Hematopoietic multipotent progenitor cell treated with erythropoietin and hydrocortisone succinate and interleukin-3 and kit ligand, for 15 days (in vitro differentiated cells): Measurements from ENCODE around the gene TRAK2.
"Not testable (repeated sequence)": the region's sequence is repeated elsewhere in the genome, so short reads cannot be mapped to it uniquely, and the experiment has no call there.

ENCODE experiments used
- DNase-seq: peaks from one replicate; pipeline ENCODE4 v3.0.0-alpha.2; 2015; ENCODE audit warnings: low spot score

The TRAK2 gene, protein sequence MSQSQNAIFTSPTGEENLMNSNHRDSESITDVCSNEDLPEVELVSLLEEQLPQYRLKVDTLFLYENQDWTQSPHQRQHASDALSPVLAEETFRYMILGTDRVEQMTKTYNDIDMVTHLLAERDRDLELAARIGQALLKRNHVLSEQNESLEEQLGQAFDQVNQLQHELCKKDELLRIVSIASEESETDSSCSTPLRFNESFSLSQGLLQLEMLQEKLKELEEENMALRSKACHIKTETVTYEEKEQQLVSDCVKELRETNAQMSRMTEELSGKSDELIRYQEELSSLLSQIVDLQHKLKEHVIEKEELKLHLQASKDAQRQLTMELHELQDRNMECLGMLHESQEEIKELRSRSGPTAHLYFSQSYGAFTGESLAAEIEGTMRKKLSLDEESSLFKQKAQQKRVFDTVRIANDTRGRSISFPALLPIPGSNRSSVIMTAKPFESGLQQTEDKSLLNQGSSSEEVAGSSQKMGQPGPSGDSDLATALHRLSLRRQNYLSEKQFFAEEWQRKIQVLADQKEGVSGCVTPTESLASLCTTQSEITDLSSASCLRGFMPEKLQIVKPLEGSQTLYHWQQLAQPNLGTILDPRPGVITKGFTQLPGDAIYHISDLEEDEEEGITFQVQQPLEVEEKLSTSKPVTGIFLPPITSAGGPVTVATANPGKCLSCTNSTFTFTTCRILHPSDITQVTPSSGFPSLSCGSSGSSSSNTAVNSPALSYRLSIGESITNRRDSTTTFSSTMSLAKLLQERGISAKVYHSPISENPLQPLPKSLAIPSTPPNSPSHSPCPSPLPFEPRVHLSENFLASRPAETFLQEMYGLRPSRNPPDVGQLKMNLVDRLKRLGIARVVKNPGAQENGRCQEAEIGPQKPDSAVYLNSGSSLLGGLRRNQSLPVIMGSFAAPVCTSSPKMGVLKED

DNA sequence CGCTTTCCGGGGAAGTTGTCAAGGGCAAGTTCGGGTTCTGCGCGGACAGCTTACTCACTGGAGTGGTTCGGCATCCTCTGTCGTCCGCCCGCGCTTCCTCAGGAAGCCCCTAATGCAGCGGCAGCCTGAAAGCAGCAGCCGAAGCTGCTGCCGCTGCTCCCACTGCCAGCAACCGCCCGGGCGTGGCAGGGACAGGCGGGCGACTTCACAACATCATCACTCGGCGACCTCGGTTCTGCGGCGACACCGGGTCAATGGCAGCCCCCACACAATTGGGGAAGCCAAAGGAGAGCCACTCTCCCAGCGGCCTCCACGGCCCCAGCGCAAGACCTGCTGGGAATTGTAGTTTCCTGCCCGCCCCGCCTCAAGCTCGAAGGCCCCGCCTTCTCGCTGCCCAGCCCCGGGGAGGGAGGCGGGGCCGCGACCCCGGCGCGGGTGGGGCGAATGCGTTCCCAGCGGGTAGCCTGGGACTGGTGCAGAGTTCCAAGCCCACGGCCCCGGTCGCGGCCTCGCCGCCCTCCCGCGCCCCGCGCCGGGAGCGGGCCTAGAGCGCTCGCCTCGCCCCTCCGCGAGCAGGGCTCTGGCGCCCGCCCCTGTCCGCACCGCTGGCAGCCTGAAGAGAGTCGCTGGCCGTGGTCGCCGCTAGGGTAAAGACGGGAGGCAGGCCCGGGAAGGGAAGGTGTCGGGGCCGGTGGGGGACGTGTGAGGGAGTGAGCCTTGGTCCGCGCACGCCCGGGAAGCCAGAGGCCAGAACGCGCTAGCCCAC lies at the start of gene TRAK2, which contains the start of gene STRADB:
TSS of gene TRAK2 (minus strand) at position 167 of the 766 bp plus-strand sequence. CDS start 30,951 bp downstream, outside the sequence.
TSS of gene STRADB (plus strand) at position 449 of the 766 bp plus-strand sequence. CDS start 3,101 bp downstream, outside the sequence.
- peak; percentile 95 for DNase-seq

DNA sequence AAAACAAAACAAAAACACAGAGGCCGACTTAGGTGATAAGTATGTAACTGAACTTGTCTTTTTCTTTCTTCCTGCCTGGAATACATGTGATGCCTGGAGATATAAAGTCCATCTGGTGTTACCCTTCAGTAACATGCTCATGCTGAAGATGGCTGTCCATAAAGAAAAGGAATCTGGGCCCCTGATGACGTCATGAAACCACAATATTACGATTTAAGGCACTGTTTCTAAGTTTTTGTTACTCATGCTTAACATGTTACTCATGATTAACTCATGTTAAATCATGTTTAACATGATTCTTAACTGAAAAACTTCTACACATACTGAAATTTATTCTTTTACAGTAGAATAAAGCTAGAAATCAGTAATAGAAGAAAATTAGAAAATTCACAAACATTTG lies 49.3 kb upstream of the TRAK2 start:
- no peak for DNase-seq

DNA sequence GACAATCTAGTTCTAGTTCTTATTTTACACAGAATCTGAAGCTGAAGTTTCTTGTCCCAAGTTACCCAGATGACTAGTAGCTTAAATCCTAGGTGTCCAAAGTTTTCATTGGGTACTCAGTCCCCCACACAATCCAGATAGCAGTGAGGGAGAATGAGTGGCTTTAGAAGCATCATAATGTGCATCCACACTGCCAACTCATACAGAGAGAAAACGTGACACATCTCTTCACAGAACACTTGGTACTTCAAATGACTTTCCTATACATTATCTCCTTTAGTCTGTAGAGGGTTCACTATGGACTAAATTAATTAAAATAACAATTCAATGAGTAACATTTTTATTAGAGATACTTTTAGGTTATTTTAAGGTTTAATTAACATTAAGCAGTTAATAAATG lies 45.5 kb upstream of the TRAK2 start:
- no peak for DNase-seq

DNA sequence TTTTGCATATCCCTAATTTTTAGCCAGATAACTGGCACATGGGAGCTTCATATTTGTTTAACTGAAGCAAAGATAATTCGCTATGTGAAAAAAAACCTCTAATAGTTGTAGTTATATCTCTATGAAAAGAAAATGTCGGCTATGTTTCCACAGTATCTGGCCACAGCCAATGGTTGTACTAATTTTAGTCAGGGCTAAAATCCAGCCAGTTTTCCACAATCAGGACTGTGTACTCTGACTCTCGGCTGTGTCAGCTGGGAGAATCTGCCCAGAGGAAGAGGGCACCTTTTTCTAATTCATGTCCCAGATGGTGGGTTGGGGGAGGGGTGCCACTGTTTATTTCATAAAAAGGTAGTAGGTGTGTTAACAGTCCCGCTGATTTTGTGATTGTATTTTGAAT lies 39.0 kb upstream of the TRAK2 start:
- no peak for DNase-seq

DNA sequence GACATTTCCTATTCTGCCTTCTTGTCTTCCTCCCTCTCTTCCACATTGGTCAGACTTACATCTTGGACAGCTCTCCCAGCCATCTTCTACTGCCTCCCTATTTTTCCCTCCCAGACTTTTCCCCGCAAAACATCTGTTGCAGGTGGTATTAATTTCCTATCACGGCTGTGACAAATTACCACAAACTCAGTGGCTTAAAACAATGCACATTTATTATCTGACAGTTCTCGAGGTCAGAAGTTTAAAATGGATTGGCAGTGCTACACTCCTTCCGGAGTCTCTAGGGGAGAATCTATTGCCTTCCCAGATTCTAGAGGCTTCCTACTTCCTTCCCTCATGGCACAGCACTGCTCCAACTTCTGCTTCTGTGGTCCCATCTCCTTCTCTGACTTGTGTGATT lies 33.5 kb upstream of the TRAK2 start:
- DNase-seq = no peak

DNA sequence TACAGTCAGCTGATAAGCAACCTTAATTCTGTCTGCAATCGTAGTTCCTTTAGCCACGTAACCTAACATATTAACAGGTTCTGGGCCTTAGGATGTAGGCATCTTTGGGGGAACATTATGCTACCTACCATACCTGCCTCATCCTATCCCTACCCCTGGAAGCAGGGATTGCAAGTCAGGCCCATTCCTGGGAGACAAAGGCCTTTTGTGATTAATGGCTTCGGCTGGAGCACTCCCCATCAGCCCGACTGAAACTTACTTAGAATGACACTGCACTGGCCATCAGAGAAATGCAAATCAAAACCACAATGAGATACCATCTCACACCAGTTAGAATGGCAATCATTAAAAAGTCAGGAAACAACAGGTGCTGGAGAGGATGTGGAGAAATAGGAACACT lies 32.5 kb upstream of the TRAK2 start:
- not testable (repeated sequence) for DNase-seq

DNA sequence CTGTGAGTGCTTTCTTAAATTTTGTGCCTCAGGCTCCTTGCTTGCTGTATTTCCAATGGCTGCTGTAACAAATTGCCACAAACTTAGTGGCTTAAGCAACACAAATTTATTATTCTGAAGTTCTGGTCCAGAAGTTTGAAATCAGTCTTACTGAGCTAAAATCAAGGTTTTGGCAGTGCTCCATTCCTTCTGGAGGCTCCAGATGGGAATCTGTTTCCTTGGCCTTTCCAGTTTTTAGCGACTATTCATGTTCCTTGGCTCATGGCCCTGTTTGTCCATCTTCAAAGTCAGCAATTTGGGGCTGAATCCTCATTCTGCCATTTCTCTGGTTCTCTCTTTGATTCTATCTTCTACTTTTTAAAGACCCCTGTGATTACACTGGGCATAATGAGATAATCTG lies 32.1 kb upstream of the TRAK2 start:
- DNase-seq = no peak

DNA sequence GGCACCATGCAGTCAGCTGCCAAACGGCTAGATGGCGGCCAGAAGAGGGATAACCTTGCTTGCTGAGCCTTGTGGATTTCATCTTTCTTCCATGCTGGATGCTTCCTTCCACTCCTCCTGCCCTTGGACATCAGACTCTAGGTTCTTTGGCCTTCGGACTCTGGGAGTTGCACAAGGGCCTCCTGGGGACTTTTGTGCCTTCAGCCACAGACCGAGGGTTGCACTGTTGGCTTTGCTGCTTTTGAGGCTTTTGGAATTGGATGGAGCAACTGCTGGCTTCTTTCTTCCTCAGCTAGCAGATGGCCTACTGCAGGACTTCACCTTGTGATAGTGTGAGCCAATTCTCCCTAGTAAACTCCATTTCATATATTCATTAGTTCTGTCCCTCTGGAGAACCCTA lies 31.3 kb upstream of the TRAK2 start:
- no peak for DNase-seq

DNA sequence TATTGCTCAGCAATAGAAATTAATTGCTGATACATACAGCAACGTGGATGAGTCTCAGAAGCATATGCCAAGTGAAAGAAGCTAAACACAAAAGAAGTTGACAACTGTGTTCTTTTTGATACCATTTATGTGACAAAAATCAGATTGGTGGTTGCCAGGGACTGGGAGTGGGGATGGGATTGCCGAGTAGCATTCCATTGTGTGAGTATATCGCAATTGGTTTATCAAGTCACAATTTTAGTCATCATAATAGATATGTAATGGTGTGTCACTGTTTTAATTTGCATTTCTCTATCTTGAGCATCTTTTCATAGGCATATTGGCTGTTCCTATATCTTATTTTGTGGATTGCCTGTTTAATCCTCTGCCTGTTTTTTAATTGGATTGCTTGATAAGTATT lies 21.2 kb upstream of the TRAK2 start:
- no peak for DNase-seq

DNA sequence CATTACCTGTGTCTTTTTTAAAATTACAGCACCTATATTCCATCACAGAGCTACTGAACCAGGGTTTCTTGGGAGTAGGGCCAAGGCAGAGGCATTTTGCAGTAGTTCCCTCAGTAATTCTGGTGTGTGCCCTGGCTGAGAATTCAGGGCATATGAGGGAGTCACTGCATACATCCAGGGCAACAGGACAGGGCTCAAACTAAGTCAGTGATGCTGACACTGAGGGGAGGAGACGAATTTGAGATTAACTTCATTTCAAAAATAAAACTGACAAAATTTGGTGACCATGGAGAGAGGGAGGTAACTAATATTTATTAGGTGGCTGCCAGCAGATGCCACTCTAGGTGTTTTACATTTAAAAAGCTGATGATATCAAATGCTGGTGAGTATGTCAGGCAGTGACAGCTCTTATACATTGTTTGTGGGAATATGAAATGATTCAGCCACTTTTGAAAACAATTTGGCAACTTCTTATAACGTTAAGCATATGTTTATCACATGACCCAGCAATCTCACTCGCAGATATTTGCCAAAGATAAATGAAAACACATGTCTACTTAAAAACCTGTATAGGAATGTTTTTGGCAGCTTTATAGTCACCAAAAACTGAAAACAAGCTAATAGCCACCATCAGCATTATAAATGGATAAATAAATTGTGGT lies 20.6 kb upstream of the TRAK2 start:
- peak; percentile 38 for DNase-seq

DNA sequence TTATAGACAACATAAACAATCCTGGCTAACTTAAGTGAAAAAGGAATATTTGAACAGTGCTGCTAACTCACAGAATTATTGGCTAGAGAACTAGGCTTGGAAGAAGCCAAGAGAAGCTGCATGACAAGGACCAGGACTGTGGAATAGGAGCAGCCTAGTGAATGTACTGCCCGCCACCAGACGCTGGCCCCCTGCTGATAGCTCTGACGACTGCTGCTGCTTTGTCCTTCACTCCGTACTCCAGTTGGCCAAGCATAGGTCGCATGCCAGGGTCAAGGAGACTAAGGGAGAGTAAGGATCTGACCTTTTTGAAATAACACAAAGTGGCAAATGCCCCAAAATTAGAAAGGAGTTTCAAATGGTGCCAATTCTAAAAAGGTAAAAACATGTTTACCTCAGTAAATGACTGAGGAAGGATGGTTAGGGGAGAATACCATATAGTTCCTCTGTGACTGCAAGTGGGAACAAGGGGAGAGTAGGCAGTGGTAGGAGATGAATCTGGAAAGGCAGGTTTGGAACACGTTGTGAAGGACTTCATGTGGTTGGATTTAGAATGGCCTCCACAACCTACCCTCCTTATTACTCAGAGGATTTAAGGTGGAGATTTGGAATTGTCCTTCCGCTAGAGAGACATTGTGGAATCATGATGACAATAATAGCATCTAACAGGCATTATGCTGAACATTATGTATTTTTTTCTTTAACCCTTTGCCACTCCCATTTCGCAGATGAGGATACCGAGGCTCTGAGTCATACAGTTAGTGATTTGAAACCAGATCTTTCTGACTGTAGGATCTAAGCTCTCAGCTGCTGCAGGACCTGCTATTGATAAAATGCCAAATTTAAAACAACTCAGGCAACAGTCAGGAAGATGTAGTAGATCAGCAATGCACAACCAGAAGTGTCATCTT lies 19.8 kb upstream of the TRAK2 start:
- peak; percentile 10 for DNase-seq

DNA sequence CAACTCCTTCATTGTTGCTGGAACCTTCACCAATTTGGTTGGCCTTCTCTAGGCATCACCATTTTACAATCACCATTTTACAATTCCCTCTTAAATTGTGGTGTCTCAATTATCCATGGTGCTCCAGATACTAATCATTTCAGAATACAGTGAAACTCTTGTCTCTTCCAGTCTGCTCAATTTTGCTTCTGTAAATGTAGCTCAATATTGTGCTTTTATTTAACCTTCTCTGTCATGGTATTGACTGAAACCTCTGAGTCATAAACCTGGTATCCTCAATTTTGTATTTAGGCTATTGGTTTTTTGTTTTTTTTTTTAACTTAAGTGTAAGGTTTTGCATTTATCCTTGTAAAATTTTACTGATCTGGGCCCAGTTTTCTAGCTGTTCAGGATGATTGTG lies 16.4 kb upstream of the TRAK2 start:
- no peak for DNase-seq

DNA sequence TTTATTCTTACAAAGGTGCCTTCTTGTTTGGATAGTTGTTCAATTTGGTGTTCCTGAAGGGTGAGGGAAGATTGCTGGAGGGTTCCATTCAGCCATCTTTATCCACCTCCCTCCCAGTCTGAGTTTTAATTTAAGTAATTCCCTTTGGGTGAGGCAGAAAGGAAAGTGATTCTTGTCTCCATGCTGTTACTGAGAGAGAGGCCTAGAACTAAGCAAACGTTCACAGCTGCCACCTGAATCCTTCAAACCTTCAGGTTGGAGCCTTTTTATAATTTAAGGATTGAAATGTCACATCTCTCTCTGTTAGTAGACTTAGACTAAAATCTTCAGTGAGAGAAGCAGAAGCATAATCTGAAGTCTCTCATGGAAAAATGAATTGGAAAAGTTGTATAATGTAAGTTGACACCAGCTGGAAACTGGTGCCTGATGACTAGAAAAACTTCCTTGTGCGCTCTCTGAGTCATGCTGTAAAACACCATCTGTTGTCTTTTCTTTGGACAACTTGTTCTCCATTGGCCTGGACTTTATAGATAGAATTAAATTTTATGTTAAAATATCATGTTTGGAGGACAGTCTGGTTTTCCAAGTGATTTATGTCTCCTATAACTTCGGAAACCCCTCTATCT lies 14.9 kb upstream of the TRAK2 start:
- no peak for DNase-seq

DNA sequence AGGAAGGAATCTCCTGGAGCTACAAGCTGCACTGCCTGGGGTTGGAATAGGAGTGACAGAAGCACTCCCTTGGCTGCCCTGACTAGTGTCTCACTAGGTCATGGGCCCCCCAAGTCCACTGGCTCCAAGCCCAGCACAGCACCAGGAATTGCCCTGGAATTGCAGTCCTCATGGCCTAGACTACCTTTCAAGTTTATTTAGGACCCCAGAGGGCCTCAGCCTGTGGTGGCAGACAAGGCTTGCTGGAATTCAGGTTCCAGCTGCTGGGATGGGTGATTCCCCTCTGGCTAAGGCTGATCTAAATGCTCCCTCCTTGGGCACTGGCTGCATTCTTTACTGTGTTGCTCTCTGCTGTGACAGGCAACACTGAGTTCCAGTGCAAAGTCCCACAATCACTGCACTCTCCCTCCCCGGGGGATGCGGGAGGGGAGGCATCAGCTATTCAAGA lies 14.3 kb upstream of the TRAK2 start:
- no peak for DNase-seq

DNA sequence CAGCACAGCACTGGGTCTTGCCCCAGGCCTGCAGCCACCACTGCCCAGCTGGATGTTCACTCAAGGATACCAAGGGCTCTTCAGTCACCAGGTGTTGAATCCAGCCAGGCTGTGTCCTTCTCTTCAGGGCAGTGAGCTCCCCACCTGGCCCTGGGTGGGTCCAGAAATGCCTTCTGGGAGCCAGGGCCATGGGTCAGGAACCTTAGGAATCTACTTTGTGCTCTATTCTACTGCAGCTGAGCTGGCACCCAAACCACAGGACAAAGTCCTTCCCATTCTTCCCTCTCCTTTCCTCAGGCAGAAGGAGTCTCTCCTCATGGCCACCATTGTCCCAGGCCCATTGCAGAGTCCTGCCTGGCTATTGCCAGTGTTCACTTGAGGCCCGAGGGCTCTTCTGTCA lies 13.3 kb upstream of the TRAK2 start:
- no peak for DNase-seq

DNA sequence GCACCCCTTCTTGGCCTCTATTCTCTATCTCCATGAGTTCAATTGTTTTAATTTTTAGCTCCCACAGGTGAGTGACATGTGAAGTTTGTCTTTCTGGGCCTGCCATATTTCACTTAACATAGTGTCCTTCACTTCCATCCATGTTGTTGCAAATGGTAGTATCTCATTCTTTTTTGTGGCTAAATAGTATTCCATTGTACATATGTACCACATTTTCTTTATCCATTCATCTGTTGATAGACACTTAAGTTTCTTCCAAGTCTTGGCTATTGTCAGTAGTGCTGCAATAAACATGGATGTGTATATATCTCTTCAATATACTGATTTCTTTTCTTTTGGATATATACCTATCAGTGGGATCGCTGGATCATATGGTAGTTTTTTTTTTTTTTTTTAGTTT lies 9.3 kb upstream of the TRAK2 start:
- DNase-seq = no peak

DNA sequence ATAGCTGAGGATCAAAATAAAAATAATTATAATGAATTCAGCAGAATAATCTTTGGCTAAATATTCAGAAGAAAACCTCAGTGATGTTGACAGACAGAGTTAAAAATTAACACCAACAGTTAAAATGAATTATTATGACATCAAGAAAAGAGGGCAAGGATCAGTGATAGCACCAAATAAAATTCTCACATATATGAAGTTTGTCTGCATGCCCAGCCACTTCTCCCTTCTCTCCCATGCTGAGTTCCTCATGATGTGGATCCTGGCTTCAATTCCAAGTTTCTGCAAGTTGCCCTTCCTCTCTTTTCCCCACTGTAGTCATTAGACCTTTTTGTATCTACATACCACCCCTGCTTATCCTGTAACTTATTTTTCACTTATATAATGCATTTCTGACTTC lies 7.1 kb upstream of the TRAK2 start:
- no peak for DNase-seq

DNA sequence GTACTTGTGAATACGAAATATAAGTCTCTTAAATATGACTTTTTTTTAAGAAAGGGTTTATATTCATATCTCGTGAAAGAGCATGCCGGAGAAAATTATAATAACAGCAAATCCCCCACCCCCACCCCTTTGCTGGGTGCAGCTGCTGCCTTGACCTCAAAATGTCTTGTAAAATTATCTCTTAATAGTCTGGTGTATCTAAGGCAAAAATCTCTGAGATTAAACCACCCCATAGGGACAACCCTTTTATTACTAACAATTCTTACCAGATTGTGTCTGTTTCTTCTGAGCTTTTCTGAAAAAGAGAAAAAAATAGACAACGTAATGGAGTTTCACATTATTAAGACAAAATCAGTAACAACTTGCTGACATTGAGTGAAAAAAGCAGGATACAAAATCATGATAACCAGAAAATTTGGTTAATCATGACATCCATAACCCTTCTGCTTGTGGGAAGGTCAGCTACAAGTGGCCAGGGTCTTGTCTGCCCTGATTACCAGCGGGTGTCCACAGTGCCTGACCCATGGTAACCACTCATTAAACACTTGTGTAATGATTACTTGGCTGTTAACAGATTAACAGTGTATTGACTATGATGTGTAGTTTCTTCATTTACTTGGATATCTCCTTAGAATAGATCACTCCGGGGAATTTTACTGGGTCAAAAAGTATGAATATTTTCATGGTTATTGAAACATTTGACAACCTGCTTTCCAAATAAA lies 1.8 kb upstream of the TRAK2 start:
- DNase-seq = no peak
